HUES48 (cell line): ENCODE data around the gene ARHGEF3.

Source experiments
- H3K27ac ChIP-seq: one replicate; pipeline ENCODE4 v1.7.0; 2013; ENCODE audit warnings: low read depth, low read length, inconsistent platforms
- H3K27me3 ChIP-seq: 2 replicates; pipeline ENCODE4 v1.6.1; 2013; ENCODE audit warnings: mild to moderate bottlenecking, low read length; ENCODE audit not compliant: control insufficient read depth, insufficient read depth
- H3K36me3 ChIP-seq: 2 replicates; pipeline ENCODE4 v1.6.1; 2013; ENCODE audit warnings: low read length; ENCODE audit not compliant: control insufficient read depth, insufficient read depth
- H3K4me1 ChIP-seq: 2 replicates; pipeline ENCODE4 v1.6.1; 2013; ENCODE audit warnings: mild to moderate bottlenecking, low read length; ENCODE audit not compliant: control insufficient read depth, insufficient read depth
- H3K4me3 ChIP-seq: 2 replicates; pipeline ENCODE4 v1.5.1; 2013; ENCODE audit warnings: mild to moderate bottlenecking, low read depth, low read length
- H3K9ac ChIP-seq: 2 replicates; pipeline ENCODE4 v1.6.1; 2013; ENCODE audit warnings: mild to moderate bottlenecking, low read depth, low read length, moderate library complexity
- H3K9me3 ChIP-seq: 2 replicates; pipeline ENCODE4 v1.6.1; 2013; ENCODE audit warnings: low read length; ENCODE audit not compliant: control insufficient read depth, insufficient read depth

Gene ARHGEF3

GRCh38 chr3:56754741-56755417 is 46.9 kb downstream of the ARHGEF3 start:
- Histone ChIP-seq H3K9me3 (no peaks in the 10 kb centered on the region), H3K9ac (no peak overlapping the region), H3K36me3 (no peaks in the 10 kb centered on the region), H3K4me3 (no peak overlapping the region), H3K27ac (no peak overlapping the region), H3K27me3 (no peaks in the 10 kb centered on the region), H3K4me1 (peaks cover 8% of the 10 kb centered on the region)

DNA sequence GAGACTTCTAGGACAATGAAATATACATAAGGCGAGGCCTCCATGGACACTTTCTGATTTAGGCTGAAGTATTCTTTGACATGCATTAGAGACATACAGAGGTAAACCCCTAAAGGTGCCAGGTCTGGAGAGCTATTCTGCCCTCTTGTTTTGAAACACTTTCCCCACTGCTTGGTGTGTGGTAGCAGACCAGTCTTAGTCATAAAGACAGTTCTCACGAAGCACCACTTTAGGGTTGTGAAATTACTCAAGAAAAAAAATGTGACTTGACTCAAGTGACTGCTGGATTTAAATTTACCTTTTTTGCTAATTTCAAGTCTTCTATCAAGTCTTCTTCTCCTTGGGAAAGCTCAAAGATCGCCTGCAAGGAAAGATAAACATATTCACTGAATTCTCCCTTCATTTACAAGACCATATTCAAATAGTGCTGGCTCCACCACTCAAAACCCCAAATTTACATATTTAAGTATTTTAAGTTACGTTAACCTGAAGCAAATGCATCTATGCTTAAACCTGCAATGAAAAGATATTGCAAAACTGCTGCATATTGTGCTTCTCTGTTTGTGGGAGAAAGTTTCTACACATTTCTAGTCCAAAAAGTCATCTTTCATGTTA is 48.4 kb downstream of the ARHGEF3 start:
- no peak overlapping the region for H3K4me3 ChIP-seq
- no peak overlapping the region for H3K27ac ChIP-seq
- no peak overlapping the region for H3K9ac ChIP-seq
- no peaks in the 10 kb centered on the region for H3K36me3 ChIP-seq
- no peaks in the 10 kb centered on the region for H3K9me3 ChIP-seq
- H3K4me1 ChIP-seq: peaks cover 8% of the 10 kb centered on the region
- no peaks in the 10 kb centered on the region for H3K27me3 ChIP-seq

GRCh38 chr3:56751056-56751707 is 50.6 kb downstream of the ARHGEF3 start:
- Histone ChIP-seq H3K9me3 (no peaks in the 10 kb centered on the region), H3K36me3 (no peaks in the 10 kb centered on the region), H3K9ac (no peak overlapping the region), H3K4me1 (peaks cover 8% of the 10 kb centered on the region), H3K4me3 (no peak overlapping the region), H3K27me3 (no peaks in the 10 kb centered on the region), H3K27ac (no peak overlapping the region)

- H3K27ac ChIP-seq: no peak overlapping the region
- H3K4me3 ChIP-seq: no peak overlapping the region
- no peaks in the 10 kb centered on the region for H3K36me3 ChIP-seq
- no peak overlapping the region for H3K9ac ChIP-seq
- H3K4me1 ChIP-seq: peaks cover 8% of the 10 kb centered on the region
- no peaks in the 10 kb centered on the region for H3K27me3 ChIP-seq
- H3K9me3 ChIP-seq: no peaks in the 10 kb centered on the region
Observed at GRCh38 chr3:56748663-56749231, 53.0 kb downstream of the ARHGEF3 start.

GRCh38 chr3:56747150-56747549 is 54.6 kb downstream of the ARHGEF3 start:
- Histone ChIP-seq H3K27me3 (no peaks in the 10 kb centered on the region), H3K27ac (no peak overlapping the region), H3K9me3 (no peaks in the 10 kb centered on the region), H3K4me1 (no peaks in the 10 kb centered on the region), H3K36me3 (no peaks in the 10 kb centered on the region), H3K9ac (no peak overlapping the region), H3K4me3 (no peak overlapping the region)

DNA sequence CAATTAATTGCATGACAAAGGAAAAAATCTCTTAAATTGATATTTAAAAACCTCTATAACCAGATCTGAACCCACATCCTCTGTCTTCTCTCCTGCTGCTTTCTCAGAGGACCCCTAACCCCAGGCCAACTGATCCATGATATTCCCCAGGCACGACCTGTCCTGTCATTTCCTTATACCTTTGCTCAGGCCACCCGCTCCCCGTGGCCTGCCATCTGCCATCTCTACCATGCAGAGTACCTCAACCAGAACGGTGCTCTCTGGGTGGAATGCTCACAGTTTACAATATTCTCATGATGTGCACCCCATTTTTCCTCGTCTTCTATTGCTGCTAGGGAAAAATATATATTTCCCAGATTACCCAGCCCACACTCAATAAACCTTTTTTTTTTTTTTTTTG is 57.7 kb downstream of the ARHGEF3 start:
- Histone ChIP-seq H3K9ac (no peak overlapping the region), H3K4me1 (no peaks in the 10 kb centered on the region), H3K27ac (no peak overlapping the region), H3K27me3 (no peaks in the 10 kb centered on the region), H3K4me3 (no peak overlapping the region), H3K9me3 (no peaks in the 10 kb centered on the region), H3K36me3 (no peaks in the 10 kb centered on the region)

- Histone ChIP-seq H3K9ac (no peak overlapping the region), H3K9me3 (no peaks in the 10 kb centered on the region), H3K27me3 (no peaks in the 10 kb centered on the region), H3K4me1 (no peaks in the 10 kb centered on the region), H3K36me3 (no peaks in the 10 kb centered on the region), H3K27ac (no peak overlapping the region), H3K4me3 (no peak overlapping the region)
Observed at GRCh38 chr3:56742887-56743286, 58.9 kb downstream of the ARHGEF3 start.

DNA sequence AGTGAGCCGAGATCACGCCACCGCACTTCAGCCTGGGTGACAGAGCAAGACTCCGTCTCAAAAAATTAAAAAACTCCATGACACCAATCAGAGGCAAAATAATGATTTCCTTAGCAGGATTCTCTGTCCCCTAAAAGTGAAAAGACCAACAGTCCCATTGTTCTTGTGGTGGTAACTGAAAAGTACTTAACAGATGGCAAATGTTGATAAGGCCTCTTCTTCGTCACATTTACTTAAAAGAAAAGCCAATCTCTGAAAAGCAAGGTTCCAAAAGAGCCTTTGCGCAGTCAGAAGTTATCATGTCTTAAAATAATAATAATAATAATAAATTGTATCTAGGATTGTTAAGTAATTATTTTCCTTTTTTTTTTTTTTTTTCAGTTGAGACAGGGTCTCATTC is 62.7 kb downstream of the ARHGEF3 start:
- H3K9ac ChIP-seq: no peak overlapping the region
- no peak overlapping the region for H3K27ac ChIP-seq
- H3K27me3 ChIP-seq: no peaks in the 10 kb centered on the region
- H3K9me3 ChIP-seq: no peaks in the 10 kb centered on the region
- H3K36me3 ChIP-seq: no peaks in the 10 kb centered on the region
- no peaks in the 10 kb centered on the region for H3K4me1 ChIP-seq
- H3K4me3 ChIP-seq: no peak overlapping the region

GRCh38 chr3:56737006-56737405 is 64.7 kb downstream of the ARHGEF3 start:
- Histone ChIP-seq H3K4me3 (no peak overlapping the region), H3K9me3 (no peaks in the 10 kb centered on the region), H3K27me3 (no peaks in the 10 kb centered on the region), H3K9ac (no peak overlapping the region), H3K4me1 (0 out of 2 replicates have a peak, but pooled peaks cover 2% of the 10 kb centered on the region), H3K36me3 (no peaks in the 10 kb centered on the region), H3K27ac (no peak overlapping the region)

DNA sequence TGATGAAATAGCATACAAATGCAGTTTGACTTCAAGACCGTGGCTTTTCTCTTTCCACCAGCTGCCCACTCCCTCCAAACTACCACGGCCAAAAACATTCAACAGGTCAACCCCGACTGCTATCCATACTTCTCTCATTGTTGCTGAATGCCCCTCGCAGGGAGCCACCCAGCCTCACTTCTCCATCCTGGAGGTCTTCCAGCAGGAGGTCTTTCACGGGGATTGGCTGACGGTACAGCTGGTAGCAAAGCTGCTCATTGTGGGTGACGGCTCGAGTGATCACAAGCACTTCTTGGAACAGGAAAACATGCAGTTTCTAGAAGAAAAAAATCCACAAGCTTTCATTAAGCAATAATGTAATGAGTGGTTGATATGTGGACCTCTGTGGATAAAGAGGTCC is 69.6 kb downstream of the ARHGEF3 start:
- Histone ChIP-seq H3K4me1 (peaks cover 8% of the 10 kb centered on the region; the same call in 1 of the 2 replicates), H3K36me3 (peaks cover 8% of the 10 kb centered on the region; the same call in 1 of the 2 replicates), H3K27ac (no peak overlapping the region), H3K27me3 (no peaks in the 10 kb centered on the region), H3K9ac (no peak overlapping the region), H3K9me3 (no peaks in the 10 kb centered on the region), H3K4me3 (no peak overlapping the region)

DNA sequence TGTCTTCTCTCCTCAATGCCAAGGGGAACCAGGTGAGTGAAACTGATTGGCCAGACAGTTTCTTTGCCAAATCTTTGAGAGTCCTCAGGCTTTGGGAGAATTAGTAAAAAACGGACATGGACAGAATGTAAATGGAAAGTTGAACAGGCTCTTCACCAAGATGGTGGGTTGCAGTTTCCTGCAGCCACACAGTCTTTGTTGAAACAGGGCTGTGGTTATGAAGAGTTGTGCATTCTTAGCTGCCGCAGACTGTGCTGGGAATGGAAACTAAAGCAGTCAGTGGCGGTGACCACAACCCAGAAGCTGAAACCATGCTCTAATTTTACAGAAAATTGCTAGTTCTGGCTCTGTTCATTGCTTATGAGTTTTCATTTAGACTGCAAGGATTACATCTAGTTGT is 76.6 kb downstream of the ARHGEF3 start:
- Histone ChIP-seq H3K36me3 (peaks cover 8% of the 10 kb centered on the region; the same call in 1 of the 2 replicates), H3K27ac (no peak overlapping the region), H3K4me1 (no peaks in the 10 kb centered on the region), H3K9me3 (no peaks in the 10 kb centered on the region), H3K27me3 (no peaks in the 10 kb centered on the region), H3K4me3 (no peak overlapping the region), H3K9ac (no peak overlapping the region)
